HUES48 (cell line): ENCODE measurements around the gene MMS22L.

Experiments used
- H3K27ac ChIP-seq: one replicate; pipeline ENCODE4 v1.7.0; 2013; ENCODE audit warnings: low read depth, low read length, inconsistent platforms
- H3K27me3 ChIP-seq: 2 replicates; pipeline ENCODE4 v1.6.1; 2013; ENCODE audit warnings: mild to moderate bottlenecking, low read length; ENCODE audit not compliant: control insufficient read depth, insufficient read depth
- H3K36me3 ChIP-seq: 2 replicates; pipeline ENCODE4 v1.6.1; 2013; ENCODE audit warnings: low read length; ENCODE audit not compliant: control insufficient read depth, insufficient read depth
- H3K4me1 ChIP-seq: 2 replicates; pipeline ENCODE4 v1.6.1; 2013; ENCODE audit warnings: mild to moderate bottlenecking, low read length; ENCODE audit not compliant: control insufficient read depth, insufficient read depth
- H3K4me3 ChIP-seq: 2 replicates; pipeline ENCODE4 v1.5.1; 2013; ENCODE audit warnings: mild to moderate bottlenecking, low read depth, low read length
- H3K9ac ChIP-seq: 2 replicates; pipeline ENCODE4 v1.6.1; 2013; ENCODE audit warnings: mild to moderate bottlenecking, low read depth, low read length, moderate library complexity
- H3K9me3 ChIP-seq: 2 replicates; pipeline ENCODE4 v1.6.1; 2013; ENCODE audit warnings: low read length; ENCODE audit not compliant: control insufficient read depth, insufficient read depth

MMS22L gene

DNA sequence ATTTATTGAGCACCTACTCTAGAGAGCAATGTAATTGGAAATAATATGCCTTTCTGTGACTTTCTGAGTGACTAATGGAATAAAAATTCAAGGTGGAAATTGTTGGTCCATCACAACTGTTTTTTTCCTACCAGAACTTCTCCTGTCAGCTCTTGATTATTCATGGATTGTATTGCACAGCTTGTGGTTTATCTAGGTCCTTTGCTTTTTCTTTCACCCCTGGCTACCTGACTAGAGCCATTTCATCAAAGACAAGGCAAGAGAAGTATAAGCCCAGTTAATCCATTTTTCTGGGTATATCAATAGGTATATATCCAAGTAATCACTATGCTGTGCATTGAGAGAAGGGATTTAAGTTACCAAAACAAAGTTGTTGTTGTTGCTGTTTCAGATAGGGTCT is 168.4 kb downstream of the MMS22L start:
- Histone ChIP-seq H3K4me3 (no peak overlapping the region), H3K36me3 (no peaks in the 10 kb centered on the region), H3K9ac (no peak overlapping the region), H3K27ac (no peak overlapping the region), H3K27me3 (no peaks in the 10 kb centered on the region), H3K9me3 (no peaks in the 10 kb centered on the region), H3K4me1 (no peaks in the 10 kb centered on the region)

DNA sequence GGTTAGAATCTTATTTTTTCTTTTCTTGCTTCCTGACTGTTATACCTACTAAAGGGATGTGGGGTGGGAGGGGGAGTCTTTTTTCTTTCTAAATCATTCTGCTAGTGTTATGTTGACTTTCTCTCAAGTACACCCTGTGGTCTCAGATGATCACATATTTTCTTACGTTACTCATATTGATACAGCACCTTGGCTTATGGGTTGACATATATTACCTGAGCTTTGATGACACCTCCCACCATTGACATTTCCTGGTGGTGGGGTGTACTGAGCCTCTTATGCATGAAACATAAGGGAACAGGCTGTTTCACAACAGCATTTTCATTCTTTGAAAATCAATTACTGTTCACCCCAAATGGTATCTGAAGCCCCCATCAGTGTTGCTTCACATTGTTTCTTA is 169.8 kb downstream of the MMS22L start:
- Histone ChIP-seq H3K27ac (no peak overlapping the region), H3K9ac (no peak overlapping the region)

DNA sequence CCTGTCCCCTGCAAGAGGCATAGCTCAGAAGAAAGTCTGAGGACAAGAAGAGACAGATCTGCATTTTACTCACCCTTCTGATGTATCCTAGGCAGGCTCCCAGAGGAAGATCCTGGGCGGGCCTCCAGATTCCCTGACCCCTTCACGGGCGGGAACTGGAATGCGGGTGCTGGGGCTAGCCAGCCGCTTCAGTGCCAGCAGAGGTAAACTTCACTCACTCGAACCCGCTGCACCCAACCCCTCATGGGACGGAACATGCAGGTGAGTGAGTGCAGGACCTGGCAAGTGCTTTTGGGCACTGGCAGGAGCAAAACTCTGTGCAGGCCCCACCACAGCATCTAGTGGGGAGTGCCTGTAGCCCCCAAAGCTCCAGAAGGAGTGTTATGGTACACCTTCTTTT is 171.8 kb downstream of the MMS22L start:
- H3K9me3 ChIP-seq, result no peaks in the 10 kb centered on the region
- H3K27ac ChIP-seq, result no peak overlapping the region
- H3K36me3 ChIP-seq, result no peaks in the 10 kb centered on the region
- no peak overlapping the region for H3K9ac ChIP-seq
- H3K4me1 ChIP-seq, result no peaks in the 10 kb centered on the region
- H3K27me3 ChIP-seq, result no peaks in the 10 kb centered on the region
- no peak overlapping the region for H3K4me3 ChIP-seq

More for the DNA sequence above, 169.8 kb downstream of the MMS22L start:
- Histone ChIP-seq H3K4me1 (no peaks in the 10 kb centered on the region), H3K9me3 (no peaks in the 10 kb centered on the region), H3K36me3 (no peaks in the 10 kb centered on the region), H3K4me3 (no peak overlapping the region), H3K27me3 (no peaks in the 10 kb centered on the region)

DNA sequence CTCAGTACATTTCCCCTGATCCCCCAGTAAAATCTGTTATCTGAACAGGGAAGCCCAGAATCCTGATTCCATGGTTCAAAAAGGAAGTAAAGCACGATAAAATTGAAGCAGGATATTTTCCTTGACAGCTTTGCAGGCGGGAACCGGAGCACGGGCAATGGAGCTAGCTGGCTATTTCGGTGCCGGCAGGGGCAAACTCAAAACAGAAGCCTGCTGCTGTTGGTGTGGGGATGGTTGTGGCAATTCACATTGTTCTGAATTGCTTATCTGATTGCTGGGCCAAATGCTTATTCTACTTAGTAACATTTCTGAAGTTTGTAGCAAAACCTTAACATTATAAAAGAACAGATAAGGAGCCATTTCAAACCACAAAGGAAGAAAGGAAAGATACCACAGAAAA is 172.4 kb downstream of the MMS22L start:
- H3K9ac ChIP-seq, result no peak overlapping the region

DNA sequence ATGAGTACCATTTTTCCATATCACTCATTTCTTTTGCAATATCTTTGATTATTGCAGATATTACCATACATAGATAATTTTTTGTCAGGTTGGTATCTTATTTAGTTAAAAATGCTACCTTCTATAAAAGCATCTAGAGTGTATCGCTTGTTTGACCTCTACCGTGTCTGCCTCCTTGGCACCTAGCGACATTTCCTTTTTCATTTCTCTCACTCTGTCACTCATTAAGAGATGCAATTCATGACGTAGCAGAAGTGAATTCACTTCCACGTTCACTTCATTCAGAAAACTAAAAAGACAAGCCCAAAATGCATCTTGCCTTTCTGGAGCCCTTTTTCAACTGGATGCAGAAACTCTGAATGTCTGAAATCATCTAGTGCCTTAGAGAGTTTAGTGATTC is 172.9 kb downstream of the MMS22L start:
- Histone ChIP-seq H3K4me1 (no peaks in the 10 kb centered on the region), H3K27ac (no peak overlapping the region), H3K27me3 (no peaks in the 10 kb centered on the region), H3K4me3 (no peak overlapping the region), H3K9me3 (no peaks in the 10 kb centered on the region), H3K9ac (no peak overlapping the region), H3K36me3 (no peaks in the 10 kb centered on the region)

More for the DNA sequence above, 172.4 kb downstream of the MMS22L start:
- Histone ChIP-seq H3K27me3 (no peaks in the 10 kb centered on the region), H3K36me3 (no peaks in the 10 kb centered on the region), H3K27ac (no peak overlapping the region), H3K4me1 (no peaks in the 10 kb centered on the region), H3K9me3 (no peaks in the 10 kb centered on the region), H3K4me3 (no peak overlapping the region)

DNA sequence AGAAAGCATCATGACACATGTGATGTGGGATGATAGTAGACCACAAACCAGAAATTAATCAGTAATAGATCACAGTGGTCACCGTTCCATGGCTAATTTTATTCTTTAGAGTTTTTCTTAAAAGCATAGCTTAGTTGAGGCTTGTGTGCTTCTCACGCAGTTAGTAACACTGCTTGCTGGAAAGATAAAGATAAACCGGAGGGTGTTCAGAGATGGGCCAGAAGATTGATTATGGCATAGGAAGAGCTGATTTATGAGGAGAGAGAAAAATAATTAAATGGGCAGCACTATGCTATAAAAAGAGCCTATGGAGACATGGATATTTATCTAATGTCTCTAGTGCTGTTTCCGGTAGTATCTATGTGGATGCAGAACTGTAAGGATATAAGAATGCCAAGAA is 173.6 kb downstream of the MMS22L start:
- H3K27me3 ChIP-seq, result no peaks in the 10 kb centered on the region
- no peak overlapping the region for H3K27ac ChIP-seq
- H3K4me1 ChIP-seq, result no peaks in the 10 kb centered on the region
- H3K9ac ChIP-seq, result no peak overlapping the region
- H3K36me3 ChIP-seq, result no peaks in the 10 kb centered on the region
- H3K4me3 ChIP-seq, result no peak overlapping the region
- no peaks in the 10 kb centered on the region for H3K9me3 ChIP-seq

DNA sequence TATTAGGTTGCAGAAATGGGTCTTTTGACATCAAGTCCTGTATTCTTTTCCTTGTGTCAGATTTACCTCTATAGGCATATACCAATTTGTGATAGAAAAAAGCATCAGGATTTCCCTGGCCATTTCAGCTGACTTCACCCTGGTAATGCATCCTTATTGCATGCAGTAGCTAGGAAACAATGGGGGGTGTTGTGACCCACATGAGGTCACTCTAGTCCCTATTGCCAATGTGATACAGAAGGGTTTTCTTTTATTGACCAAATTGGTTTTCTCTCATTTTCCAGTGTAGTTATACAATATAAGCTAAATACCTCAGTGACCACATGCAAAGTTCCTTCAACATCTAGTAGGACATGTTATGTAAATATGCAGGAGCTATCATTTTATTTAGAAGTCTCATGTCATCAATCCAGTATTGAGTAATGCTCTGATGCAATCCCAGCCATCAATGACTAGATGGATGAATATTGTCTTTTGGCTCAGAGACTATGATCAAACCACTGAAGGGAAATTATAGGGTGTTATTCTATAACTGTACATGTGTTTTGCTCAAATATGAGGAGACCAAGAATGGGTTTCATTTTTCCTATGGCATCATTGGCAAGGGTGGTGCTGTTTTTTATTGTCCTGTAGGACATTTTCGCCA is 180.7 kb downstream of the MMS22L start:
- Histone ChIP-seq H3K27me3 (no peaks in the 10 kb centered on the region), H3K4me1 (no peaks in the 10 kb centered on the region), H3K4me3 (no peak overlapping the region), H3K36me3 (no peaks in the 10 kb centered on the region), H3K9me3 (no peaks in the 10 kb centered on the region), H3K27ac (no peak overlapping the region), H3K9ac (no peak overlapping the region)

DNA sequence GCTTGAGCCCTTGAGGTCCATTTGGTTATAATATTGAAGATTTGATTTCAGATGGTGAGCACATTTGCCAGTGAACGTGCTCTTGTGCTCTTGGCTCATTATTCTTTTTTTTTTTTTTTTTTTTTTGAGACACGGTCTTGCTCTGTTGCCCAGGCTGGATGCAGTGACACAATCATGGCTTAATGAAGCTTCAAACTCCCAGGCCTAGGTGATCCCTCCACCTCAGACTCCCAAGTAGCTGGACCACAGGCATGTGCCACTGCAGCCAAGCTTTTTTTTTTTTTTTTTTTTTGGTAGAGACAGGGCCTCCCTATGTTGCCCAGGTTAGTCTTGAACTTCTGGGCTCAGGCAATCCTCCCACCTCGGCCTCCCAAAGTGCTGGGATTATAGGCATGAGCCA is 182.3 kb downstream of the MMS22L start:
- no peaks in the 10 kb centered on the region for H3K9me3 ChIP-seq
- no peaks in the 10 kb centered on the region for H3K4me1 ChIP-seq
- H3K27ac ChIP-seq, result no peak overlapping the region
- no peak overlapping the region for H3K4me3 ChIP-seq
- H3K36me3 ChIP-seq, result no peaks in the 10 kb centered on the region
- no peak overlapping the region for H3K9ac ChIP-seq
- no peaks in the 10 kb centered on the region for H3K27me3 ChIP-seq

DNA sequence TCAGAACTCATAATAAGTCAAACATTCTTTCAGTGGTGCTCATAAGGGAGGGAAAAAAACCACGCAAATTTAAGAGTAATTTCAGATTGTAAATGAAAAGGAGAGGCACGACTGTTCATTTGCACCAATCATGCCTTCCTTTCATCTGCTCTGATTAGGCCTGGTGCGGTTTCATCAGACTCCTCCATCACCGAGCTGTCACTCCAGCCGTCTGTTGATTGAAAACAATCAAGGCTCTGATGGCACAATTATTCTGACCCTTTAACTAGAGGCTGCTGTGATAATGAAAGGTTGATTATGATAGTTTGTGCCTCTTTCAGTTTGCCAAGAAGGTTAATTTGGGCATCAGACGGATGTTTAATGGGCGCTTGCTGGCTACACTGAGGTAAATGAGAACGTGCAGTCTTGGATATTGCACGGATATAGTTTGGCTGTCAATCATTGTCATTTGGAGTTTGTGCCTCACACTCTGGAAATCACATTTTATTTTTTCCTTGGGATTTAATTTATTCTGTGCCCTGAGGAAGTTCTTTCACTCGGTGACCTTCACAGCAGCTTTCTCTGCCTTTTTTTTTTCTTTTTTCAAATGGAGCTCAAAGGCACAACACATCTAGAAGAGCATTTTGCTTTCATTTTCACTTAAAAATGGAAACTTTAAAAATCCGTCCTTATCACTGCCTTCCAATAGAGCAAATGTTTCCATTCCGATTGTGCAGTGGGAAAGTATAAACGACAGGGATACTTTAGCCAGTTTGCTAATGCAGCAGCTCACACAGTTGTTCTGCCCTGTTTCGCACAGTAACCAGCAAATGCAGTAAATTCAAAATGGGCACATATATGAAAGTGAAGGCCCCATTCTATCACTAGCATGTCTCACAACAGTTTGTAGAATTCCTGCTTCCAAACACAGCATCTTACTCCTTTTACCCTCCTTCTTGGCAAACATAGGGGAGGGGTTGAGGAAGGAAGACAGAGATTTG is 185.7 kb downstream of the MMS22L start:
- no peak overlapping the region for H3K4me3 ChIP-seq
- H3K27ac ChIP-seq, result no peak overlapping the region
- no peaks in the 10 kb centered on the region for H3K36me3 ChIP-seq
- H3K9ac ChIP-seq, result no peak overlapping the region
- H3K27me3 ChIP-seq, result no peaks in the 10 kb centered on the region
- H3K4me1 ChIP-seq, result no peaks in the 10 kb centered on the region
- H3K9me3 ChIP-seq, result no peaks in the 10 kb centered on the region

DNA sequence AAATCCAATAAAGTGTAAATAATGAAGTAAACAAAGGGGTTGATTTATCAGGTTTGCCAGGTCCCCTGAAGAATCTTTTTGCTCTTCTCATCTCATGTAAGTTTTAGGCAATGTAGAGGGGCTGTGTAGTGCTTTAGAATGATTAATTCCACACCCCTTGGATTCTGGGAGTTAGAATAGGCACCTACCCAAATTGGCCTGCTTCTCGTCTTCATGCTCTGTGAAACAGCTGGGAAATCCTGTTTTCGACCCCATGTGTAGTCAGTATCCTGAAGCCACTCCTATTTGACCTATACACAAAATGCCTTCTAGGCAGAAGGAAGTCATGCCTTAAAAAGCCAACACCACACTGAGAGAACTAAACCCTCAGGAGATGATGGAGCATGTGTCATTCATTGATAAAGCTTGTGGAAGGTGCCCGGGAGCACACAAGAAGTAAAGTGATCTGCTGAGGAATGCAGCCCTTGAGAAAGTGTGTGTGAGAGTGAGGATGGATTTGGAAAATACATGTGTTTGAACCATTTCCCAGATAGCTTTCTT is 187.6 kb downstream of the MMS22L start:
- no peaks in the 10 kb centered on the region for H3K9me3 ChIP-seq
- no peak overlapping the region for H3K9ac ChIP-seq
- no peak overlapping the region for H3K27ac ChIP-seq
- H3K4me3 ChIP-seq, result no peak overlapping the region
- no peaks in the 10 kb centered on the region for H3K4me1 ChIP-seq
- H3K27me3 ChIP-seq, result no peaks in the 10 kb centered on the region
- H3K36me3 ChIP-seq, result no peaks in the 10 kb centered on the region

DNA sequence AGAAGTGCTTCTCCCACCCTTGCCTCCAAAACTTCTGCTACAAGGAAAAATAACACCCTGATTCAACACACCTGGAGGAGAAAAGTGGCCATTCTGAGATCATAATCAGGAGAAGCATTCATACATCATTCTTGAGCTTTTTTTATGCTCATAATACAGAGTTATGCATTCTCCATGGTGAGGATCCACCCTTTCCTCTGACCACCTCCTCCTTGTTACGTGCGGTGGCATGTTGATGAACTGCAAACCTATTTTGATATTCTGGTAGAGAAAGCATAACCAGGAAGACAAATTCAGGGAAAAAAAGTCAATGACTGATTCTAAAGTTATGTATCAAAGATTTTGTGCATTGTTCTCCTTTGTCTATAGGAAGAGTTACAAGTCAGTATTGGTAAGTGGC is 188.6 kb downstream of the MMS22L start:
- no peak overlapping the region for H3K4me3 ChIP-seq
- H3K27ac ChIP-seq, result no peak overlapping the region
- H3K27me3 ChIP-seq, result no peaks in the 10 kb centered on the region
- H3K36me3 ChIP-seq, result no peaks in the 10 kb centered on the region
- no peak overlapping the region for H3K9ac ChIP-seq
- no peaks in the 10 kb centered on the region for H3K4me1 ChIP-seq
- H3K9me3 ChIP-seq, result no peaks in the 10 kb centered on the region
